Upper lobe of right lung (tissue), 1 donor: ENCODE measurements around the gene NME7. TPM values are rescaled to one million over a fixed set of nuclear protein-coding genes. Genes with fewer than 3 reads are reported as not detected.

Experiments
- ATAC-seq: fragments of 200-7000 bp; cut with Tn5 transposase; one replicate; pipeline ENCODE4 v1.9.1; 2020; ENCODE audit warnings: mild to moderate bottlenecking, moderate library complexity
- DNase-seq: peaks from one replicate; pipeline ENCODE4 v3.0.0-alpha.2; 2020
- H3K27ac ChIP-seq: fragments of 200-600 bp; one replicate; pipeline ENCODE4 v1.8.0; 2022
- H3K27me3 ChIP-seq: fragments of 200-600 bp; one replicate; pipeline ENCODE4 v1.8.0; 2022; ENCODE audit warnings: mild to moderate bottlenecking
- H3K36me3 ChIP-seq: fragments of 200-600 bp; one replicate; pipeline ENCODE4 v1.8.0; 2022
- H3K4me1 ChIP-seq: fragments of 200-600 bp; one replicate; pipeline ENCODE4 v1.8.0; 2022
- H3K4me3 ChIP-seq: fragments of 200-600 bp; one replicate; pipeline ENCODE4 v1.8.0; 2022; ENCODE audit warnings: mild to moderate bottlenecking
- H3K9me3 ChIP-seq: fragments of 200-600 bp; one replicate; pipeline ENCODE4 v1.8.0; 2022
- CTCF ChIP-seq: fragments of 200-600 bp; IDR thresholded peaks from one replicate; pipeline ENCODE4 v1.8.0; 2022; ENCODE audit warnings: antibody characterized with exemption
- intact Hi-C: fragments of 100-400 bp; cut with DNase I; formaldehyde crosslinking; loops from one replicate; pipeline ENCODE4 v1.11.0; 2022
- total RNA-seq: library from RNA; stranded (reverse); fragmentation: NEBNext Ultra II Directional; extraction: Animal tissue kit (Norgen Biotek cat#: 25700); gene quantifications from one replicate; pipeline ENCODE4 v1.2.1, GENCODE V29; 2021
- donor health status: DM: no; HTN: yes; CAD: no; lungs with severe emphysema.

NME7 gene
- total RNA-seq, 1 donor from 2014 or later, result 12.1 TPM

- intact Hi-C loops, result no loop called here
- H3K4me1 ChIP-seq, result no peaks in the 10 kb centered on the region
- H3K9me3 ChIP-seq, result no peaks in the 10 kb centered on the region
- TF ChIP-seq CTCF, result no peak
- ATAC-seq (no peak), DNase-seq (no peak)
- H3K4me3 ChIP-seq, result no peak overlapping the region
- no peaks in the 10 kb centered on the region for H3K27me3 ChIP-seq
- H3K27ac ChIP-seq, result no peak overlapping the region
- peaks cover 70% of the 10 kb centered on the region for H3K36me3 ChIP-seq
Observed at GRCh38 chr1:169390303-169390702, 22.7 kb upstream of the NME7 start.

- peaks cover 89% of the 10 kb centered on the region for H3K36me3 ChIP-seq
Observed at GRCh38 chr1:169387399-169387798, 19.8 kb upstream of the NME7 start.

GRCh38 chr1:169383449-169383848 is 15.9 kb upstream of the NME7 start:
- Histone ChIP-seq H3K9me3 (no peaks in the 10 kb centered on the region), H3K4me3 (no peak overlapping the region), H3K27me3 (no peaks in the 10 kb centered on the region), H3K36me3 (peaks cover 90% of the 10 kb centered on the region), H3K4me1 (no peaks in the 10 kb centered on the region), H3K27ac (no peak overlapping the region)
- TF ChIP-seq CTCF, result no peak
- intact Hi-C loops, result no loop called here
- ATAC-seq (no peak), DNase-seq (no peak)

More at GRCh38 chr1:169387399-169387798, 19.8 kb upstream of the NME7 start:
- no peak overlapping the region for H3K27ac ChIP-seq
- intact Hi-C loops, result no loop called here
- DNase-seq, result no peak
- H3K4me3 ChIP-seq, result no peak overlapping the region
- H3K9me3 ChIP-seq, result no peaks in the 10 kb centered on the region
- ATAC-seq, result no peak
- TF ChIP-seq CTCF, result no peak
- no peaks in the 10 kb centered on the region for H3K27me3 ChIP-seq
- no peaks in the 10 kb centered on the region for H3K4me1 ChIP-seq

- Histone ChIP-seq H3K4me1 (no peaks in the 10 kb centered on the region), H3K4me3 (no peak overlapping the region), H3K27me3 (no peaks in the 10 kb centered on the region), H3K27ac (no peak overlapping the region), H3K36me3 (peaks cover 95% of the 10 kb centered on the region), H3K9me3 (no peaks in the 10 kb centered on the region)
- no peak for DNase-seq
- no peak for ATAC-seq
- TF ChIP-seq CTCF, result no peak
- intact Hi-C loops, result no loop called here
Observed at GRCh38 chr1:169381162-169381561, 13.6 kb upstream of the NME7 start.

GRCh38 chr1:169371404-169371803 is 3.8 kb upstream of the NME7 start:
- no peak overlapping the region for H3K4me3 ChIP-seq
- DNase-seq, result no peak
- no peak for ATAC-seq
- H3K9me3 ChIP-seq, result no peaks in the 10 kb centered on the region
- H3K27me3 ChIP-seq, result no peaks in the 10 kb centered on the region
- H3K36me3 ChIP-seq, result peaks cover 49% of the 10 kb centered on the region
- intact Hi-C loops, result no loop called here
- H3K4me1 ChIP-seq, result peaks cover 12% of the 10 kb centered on the region
- no peak overlapping the region for H3K27ac ChIP-seq
- TF ChIP-seq CTCF, result no peak

- Histone ChIP-seq H3K4me3 (peak overlapping the region; percentile 75), H3K27me3 (no peaks in the 10 kb centered on the region), H3K4me1 (peaks cover 12% of the 10 kb centered on the region), H3K36me3 (peaks cover 39% of the 10 kb centered on the region), H3K27ac (peak overlapping the region; percentile 73), H3K9me3 (no peaks in the 10 kb centered on the region)
- DNase-seq (no peak), ATAC-seq (peak; percentile 2)
- intact Hi-C loops, result no loop called here
- TF ChIP-seq CTCF, result no peak
Observed at GRCh38 chr1:169368406-169368769, 791 bp upstream of the NME7 start.
